22Rv1 (cell line): ENCODE measurements around the gene C1orf210.

Experiments used
- H3K27ac ChIP-seq: fragments of 450-650 bp; 2 replicates; pipeline ENCODE4 v1.5.1; 2017
- ZFX ChIP-seq: fragments of 450-650 bp; IDR thresholded peaks from 2 replicates; pipeline ENCODE4 v1.6.1; 2017; ENCODE audit warnings: antibody characterized with exemption, borderline replicate concordance
- TF ChIP-seq, protein P1 (sequence below): fragments of 450-650 bp; IDR thresholded peaks from 2 replicates; pipeline ENCODE4 v1.5.1; 2017; ENCODE audit warnings: mild to moderate bottlenecking

The C1orf210 gene

DNA sequence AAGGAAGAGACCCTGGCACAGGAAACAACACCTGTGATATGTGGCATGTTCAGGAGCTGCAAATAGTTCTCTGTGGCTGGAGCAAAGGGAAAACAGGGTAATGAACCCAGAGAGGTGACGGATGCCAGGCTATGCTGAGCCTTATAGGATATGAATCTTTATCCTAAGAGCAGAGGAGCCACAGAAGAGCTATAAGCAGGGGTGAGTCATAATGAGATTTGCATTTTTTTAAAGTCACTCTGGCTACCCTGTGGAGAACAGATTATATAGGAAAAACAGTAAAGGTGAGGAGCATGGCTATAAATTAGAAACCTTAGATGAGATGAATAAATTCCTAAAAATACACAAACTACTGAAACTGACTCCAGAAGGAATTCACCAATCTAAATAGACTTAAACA lies 39.4 kb upstream of the C1orf210 start:
- TF ChIP-seq ZFX: no peak
- TF ChIP-seq, protein P1, sequence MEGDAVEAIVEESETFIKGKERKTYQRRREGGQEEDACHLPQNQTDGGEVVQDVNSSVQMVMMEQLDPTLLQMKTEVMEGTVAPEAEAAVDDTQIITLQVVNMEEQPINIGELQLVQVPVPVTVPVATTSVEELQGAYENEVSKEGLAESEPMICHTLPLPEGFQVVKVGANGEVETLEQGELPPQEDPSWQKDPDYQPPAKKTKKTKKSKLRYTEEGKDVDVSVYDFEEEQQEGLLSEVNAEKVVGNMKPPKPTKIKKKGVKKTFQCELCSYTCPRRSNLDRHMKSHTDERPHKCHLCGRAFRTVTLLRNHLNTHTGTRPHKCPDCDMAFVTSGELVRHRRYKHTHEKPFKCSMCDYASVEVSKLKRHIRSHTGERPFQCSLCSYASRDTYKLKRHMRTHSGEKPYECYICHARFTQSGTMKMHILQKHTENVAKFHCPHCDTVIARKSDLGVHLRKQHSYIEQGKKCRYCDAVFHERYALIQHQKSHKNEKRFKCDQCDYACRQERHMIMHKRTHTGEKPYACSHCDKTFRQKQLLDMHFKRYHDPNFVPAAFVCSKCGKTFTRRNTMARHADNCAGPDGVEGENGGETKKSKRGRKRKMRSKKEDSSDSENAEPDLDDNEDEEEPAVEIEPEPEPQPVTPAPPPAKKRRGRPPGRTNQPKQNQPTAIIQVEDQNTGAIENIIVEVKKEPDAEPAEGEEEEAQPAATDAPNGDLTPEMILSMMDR: no peak

DNA sequence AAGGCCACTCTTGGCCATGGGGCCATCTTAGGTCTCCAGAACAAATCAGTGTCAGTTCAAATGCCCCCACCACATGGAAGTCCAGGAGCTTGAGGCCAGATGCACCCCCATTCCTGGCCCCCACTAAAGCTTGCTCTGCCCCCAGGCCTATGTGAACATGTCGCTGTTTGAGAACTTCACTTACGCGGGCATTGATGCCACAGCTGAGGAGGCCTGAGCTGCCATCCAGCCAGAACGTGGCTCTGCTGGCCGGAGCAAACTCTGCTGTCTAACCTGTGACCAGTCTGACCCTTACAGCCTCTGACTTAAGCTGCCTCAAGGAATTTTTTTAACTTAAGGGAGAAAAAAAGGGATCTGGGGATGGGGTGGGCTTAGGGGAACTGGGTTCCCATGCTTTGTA lies 37.1 kb upstream of the C1orf210 start:
- H3K27ac ChIP-seq: no peak overlapping the region
- TF ChIP-seq, protein P1: no peak

More for the DNA sequence above, 39.4 kb upstream of the C1orf210 start:
- H3K27ac ChIP-seq: no peak overlapping the region

DNA sequence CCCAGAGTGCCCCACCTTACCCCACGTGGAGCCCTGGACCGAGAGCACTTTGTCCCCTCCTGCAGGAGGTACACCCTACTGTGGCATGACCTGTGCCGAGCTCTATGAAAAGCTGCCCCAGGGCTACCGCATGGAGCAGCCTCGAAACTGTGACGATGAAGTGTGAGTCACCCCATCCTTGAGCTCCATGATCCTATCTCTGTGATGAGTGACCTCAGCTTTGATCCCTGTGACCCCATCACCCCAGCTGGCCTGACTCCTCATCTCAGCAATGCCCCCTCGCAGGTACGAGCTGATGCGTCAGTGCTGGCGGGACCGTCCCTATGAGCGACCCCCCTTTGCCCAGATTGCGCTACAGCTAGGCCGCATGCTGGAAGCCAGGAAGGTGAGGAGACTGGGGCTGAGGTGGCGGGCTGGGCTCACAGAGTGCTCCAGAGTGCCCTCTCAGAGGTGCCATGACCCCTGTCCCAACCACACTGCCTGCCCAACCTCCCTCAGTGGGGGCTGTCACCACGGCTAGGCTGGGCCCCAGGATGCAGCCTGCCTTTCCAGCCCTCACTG lies 36.0 kb upstream of the C1orf210 start:
- TF ChIP-seq ZFX: no peak
- H3K27ac ChIP-seq: no peak overlapping the region

DNA sequence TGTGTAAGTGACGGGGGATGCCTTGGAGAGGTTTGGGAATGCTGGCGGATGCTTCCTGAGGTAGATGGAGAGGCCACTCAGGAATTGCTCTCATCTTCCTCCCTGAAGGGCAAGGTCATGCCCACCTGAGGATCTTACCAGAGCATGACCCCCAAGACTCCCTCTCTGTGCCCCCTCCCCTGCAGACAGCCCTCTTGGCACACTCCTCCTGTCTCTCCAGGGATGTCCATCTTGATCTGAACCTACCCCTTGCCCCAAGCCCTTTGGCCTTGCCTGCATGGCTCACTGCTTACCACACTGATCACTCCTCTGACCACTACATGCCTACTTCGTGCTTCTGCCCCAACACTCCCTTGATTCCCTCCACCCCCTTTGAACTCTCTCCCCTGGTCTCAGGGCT lies 34.4 kb upstream of the C1orf210 start:
- TF ChIP-seq ZFX: no peak
- TF ChIP-seq, protein P1: no peak
- no peak overlapping the region for H3K27ac ChIP-seq

DNA sequence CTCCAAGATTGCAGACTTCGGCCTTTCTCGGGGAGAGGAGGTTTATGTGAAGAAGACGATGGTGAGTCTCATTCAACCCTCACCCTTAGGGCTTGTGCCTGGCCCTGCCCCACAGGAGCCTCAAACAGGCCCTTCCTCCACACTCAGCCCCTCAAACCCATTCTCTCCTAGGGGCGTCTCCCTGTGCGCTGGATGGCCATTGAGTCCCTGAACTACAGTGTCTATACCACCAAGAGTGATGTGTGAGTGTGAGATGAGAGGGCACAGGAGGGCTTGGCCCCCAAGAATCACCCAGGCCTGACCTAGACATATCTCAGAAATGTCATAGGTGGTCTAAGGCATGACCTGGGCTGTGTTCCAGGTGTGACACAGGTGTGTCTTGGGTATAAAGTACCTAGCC lies 33.9 kb upstream of the C1orf210 start:
- TF ChIP-seq, protein P1: no peak
- no peak for TF ChIP-seq ZFX
- no peak overlapping the region for H3K27ac ChIP-seq

DNA sequence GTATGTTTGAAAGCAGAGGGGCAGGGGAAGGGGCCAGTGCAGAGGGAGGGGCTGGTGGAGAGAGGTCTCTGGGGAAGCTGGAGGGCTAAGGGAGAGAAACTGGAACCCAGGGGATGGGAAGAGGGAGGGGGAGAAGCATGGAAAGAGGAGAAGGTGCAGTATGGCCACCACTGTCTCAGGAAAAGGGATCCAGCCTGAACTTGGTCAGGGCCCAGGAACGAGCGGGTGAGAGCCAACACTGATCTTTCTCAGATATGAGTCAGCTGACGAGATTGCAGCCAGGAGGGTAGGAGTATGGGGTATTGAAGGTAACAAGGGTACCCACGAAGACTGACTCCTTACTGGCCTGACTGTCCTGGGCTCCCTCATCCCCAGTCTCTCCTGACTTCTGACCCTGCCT lies 33.5 kb upstream of the C1orf210 start:
- TF ChIP-seq, protein P1: no peak
- no peak for TF ChIP-seq ZFX
- no peak overlapping the region for H3K27ac ChIP-seq

DNA sequence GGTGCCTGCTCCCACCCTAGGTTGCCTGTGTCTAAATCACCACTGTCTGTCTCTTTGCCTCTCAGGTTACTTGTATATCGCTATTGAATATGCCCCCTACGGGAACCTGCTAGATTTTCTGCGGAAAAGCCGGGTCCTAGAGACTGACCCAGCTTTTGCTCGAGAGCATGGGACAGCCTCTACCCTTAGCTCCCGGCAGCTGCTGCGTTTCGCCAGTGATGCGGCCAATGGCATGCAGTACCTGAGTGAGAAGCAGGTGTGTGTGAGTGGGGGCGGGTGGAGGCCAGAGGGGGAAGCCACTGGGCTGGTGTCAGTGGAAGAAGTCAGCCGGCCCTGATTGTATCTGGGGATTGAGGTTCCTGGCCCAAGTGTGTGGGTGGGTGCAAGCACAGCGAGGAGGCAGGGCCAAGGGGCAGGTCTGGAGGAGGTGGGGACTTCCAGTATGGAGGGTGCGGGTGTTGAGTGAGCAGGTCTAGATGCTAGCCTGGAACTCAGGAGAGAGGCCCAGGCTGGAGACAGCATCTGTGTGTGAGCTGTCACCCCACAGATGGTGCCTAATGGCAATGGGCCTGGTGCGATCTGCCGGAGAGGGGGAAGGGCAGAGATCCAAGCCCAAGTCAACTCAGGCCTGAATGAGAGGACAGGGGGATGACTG lies 32.6 kb upstream of the C1orf210 start:
- no peak overlapping the region for H3K27ac ChIP-seq
- no peak for TF ChIP-seq ZFX
- TF ChIP-seq, protein P1: no peak
